ENCODE data around the gene ZNF462. TPM values are rescaled to one million over a fixed set of nuclear protein-coding genes. Genes with fewer than 3 reads are reported as not detected.

ZNF462 gene
- total and polyA plus RNA-seq, 7 donors, result 2.0 to 102 (median 16.3) TPM

DNA sequence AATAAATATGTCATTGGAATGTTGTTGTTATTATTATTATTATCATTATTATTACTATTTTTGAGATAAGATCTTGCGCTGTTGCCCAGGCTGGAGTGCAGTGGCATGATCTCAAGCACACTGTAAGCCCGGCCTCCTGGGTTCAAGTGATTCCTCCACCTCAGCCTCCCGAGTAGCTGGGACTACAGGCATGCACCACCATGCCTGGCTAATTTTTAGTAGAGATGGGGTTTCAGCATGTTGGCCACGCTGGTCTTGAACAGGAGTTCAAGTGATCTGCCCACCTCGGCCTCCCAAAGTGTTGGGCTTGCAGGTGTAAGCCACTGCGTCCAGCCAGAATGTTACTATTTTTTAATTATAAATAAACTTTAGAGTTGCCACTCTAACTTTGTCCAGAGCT lies 14.4 kb downstream of the ZNF462 start:
- peak overlapping the region; percentile 74 for H3K27ac ChIP-seq
- no peaks in the 10 kb centered on the region for H3K9me3 ChIP-seq
- peaks cover 87% of the 10 kb centered on the region for H3K4me1 ChIP-seq
- WGBS, 3 donors, result 93 to 97% (median 94%) methylated on average over 6 of the region's 6 CpGs
- ATAC-seq (no peak), DNase-seq (no peak)
- no peaks in the 10 kb centered on the region for H3K36me3 ChIP-seq (ENCODE audit: insufficient read depth in 1 of 2, low read depth in 1 of 2)
- intact Hi-C loops (cut with DNase I), result loop anchor here in 1 of 2 donors (5.0 kb wide), 1 partner anchor 40 kb away; no protein-coding TSS in a partner anchor
- no peak overlapping the region for H3K4me3 ChIP-seq
- H3K27me3 ChIP-seq (ENCODE audit: insufficient read depth in 3 of 3, low read length in 2 of 3), result no peaks in the 10 kb centered on the region
- TF ChIP-seq, protein P1, sequence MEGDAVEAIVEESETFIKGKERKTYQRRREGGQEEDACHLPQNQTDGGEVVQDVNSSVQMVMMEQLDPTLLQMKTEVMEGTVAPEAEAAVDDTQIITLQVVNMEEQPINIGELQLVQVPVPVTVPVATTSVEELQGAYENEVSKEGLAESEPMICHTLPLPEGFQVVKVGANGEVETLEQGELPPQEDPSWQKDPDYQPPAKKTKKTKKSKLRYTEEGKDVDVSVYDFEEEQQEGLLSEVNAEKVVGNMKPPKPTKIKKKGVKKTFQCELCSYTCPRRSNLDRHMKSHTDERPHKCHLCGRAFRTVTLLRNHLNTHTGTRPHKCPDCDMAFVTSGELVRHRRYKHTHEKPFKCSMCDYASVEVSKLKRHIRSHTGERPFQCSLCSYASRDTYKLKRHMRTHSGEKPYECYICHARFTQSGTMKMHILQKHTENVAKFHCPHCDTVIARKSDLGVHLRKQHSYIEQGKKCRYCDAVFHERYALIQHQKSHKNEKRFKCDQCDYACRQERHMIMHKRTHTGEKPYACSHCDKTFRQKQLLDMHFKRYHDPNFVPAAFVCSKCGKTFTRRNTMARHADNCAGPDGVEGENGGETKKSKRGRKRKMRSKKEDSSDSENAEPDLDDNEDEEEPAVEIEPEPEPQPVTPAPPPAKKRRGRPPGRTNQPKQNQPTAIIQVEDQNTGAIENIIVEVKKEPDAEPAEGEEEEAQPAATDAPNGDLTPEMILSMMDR (IDR thresholded peaks at IDR 0.05), result no peak

- Histone ChIP-seq H3K4me3 (no peak overlapping the region), H3K27me3 (ENCODE audit: insufficient read depth in 3 of 3, low read length in 2 of 3) (no peaks in the 10 kb centered on the region), H3K4me1 (peaks cover 95% of the 10 kb centered on the region), H3K36me3 (ENCODE audit: insufficient read depth in 1 of 2, low read depth in 1 of 2) (no peaks in the 10 kb centered on the region), H3K27ac (peak overlapping the region; percentile 74), H3K9me3 (no peaks in the 10 kb centered on the region)
- TF ChIP-seq, protein P1 (IDR thresholded peaks at IDR 0.05), result no peak
- ATAC-seq (no peak), DNase-seq (no peak)
- 70 to 77% (median 76%) methylated on average over 5 of the region's 5 CpGs for WGBS, 3 donors
- intact Hi-C loops (cut with DNase I), result loop anchor here in 1 of 2 donors (5.0 kb wide), 1 partner anchor 39 kb away; no protein-coding TSS in a partner anchor
These were observed 15.3 kb downstream of the ZNF462 start for GRCh38 chr9:106878081-106878837.

DNA sequence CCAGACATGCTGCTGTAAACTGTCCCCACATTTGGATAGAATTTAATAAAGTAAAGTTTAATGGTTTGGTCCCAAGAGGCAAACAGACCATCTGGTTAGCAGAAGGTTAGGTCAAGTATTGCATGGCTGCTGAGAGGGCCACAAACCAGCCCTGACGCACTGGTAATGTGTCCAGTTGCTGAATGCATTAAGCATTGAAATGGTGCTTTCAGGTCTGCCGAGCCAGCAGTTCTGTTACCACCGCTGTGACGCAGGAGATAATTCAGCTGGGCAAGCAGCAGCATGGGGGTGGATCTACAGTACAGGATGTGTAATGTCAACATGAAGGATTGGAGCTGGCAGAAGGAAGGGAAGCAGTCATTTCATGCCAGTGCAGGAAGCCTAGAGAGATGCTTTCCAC lies 16.0 kb downstream of the ZNF462 start:
- WGBS, 3 donors, result 1 to 7% (median 6%) methylated on average over 4 of the region's 4 CpGs
- H3K4me1 ChIP-seq, result peaks cover 98% of the 10 kb centered on the region
- H3K9me3 ChIP-seq, result no peaks in the 10 kb centered on the region
- peak overlapping the region; percentile 74 for H3K27ac ChIP-seq
- TF ChIP-seq, protein P1 (IDR thresholded peaks at IDR 0.05), result no peak
- ATAC-seq, result peak; percentile 74 to 87 (median 82)
- peak; percentile 74 to 76 for DNase-seq
- intact Hi-C loops (cut with DNase I), result loop anchor here in 1 of 2 donors (5.0 kb wide), 1 partner anchor 38 kb away; no protein-coding TSS in a partner anchor
- no peaks in the 10 kb centered on the region for H3K27me3 ChIP-seq (ENCODE audit: insufficient read depth in 3 of 3, low read length in 2 of 3)
- no peaks in the 10 kb centered on the region for H3K36me3 ChIP-seq (ENCODE audit: insufficient read depth in 1 of 2, low read depth in 1 of 2)
- no peak overlapping the region for H3K4me3 ChIP-seq

DNA sequence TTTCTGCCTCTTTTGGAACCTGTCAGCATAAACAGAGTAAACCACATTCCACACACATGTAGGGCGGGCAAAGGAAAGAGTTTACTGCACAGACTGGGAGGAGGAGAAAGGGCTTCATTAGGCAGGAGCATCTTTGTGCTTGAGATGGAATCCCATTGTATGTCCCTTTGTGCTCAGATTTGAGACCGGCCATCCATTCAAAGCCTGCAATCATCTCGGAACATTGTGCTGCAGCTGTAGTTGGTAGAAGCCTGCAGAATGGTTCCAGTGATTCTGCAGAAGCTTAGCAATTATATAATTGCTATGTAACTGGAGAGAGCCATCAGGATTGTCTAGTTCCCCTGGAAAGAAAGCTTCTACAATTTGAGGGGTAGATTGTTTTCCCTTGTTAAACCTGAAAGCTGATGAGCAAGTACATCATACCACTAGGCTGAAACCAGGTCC lies 16.5 kb downstream of the ZNF462 start:
- intact Hi-C loops (cut with DNase I), result loop anchor here in 1 of 2 donors (5.0 kb wide), 1 partner anchor 38 kb away; no protein-coding TSS in a partner anchor
- DNase-seq (no peak), ATAC-seq (no peak)
- Histone ChIP-seq H3K4me1 (peaks cover 98% of the 10 kb centered on the region), H3K4me3 (no peak overlapping the region), H3K27me3 (ENCODE audit: insufficient read depth in 3 of 3, low read length in 2 of 3) (no peaks in the 10 kb centered on the region), H3K9me3 (no peaks in the 10 kb centered on the region), H3K27ac (peak overlapping the region; percentile 74), H3K36me3 (ENCODE audit: insufficient read depth in 1 of 2, low read depth in 1 of 2) (no peaks in the 10 kb centered on the region)
- 53 to 66% (median 63%) methylated on average over 3 of the region's 3 CpGs for WGBS, 3 donors
- TF ChIP-seq, protein P1 (IDR thresholded peaks at IDR 0.05), result no peak

Measured in psoas muscle (tissue), 8 donors.